ENCODE measurements around the gene XDH. TPM values are rescaled to one million over a fixed set of nuclear protein-coding genes. Genes with fewer than 3 reads are reported as not detected.

The XDH gene
- total RNA-seq, 1 experiment from 2014 or later: 7.7 TPM

- Histone ChIP-seq H3K4me2 (peak overlapping the region; percentile 73), H2AFZ (no peak overlapping the region), H3F3A (ENCODE audit: insufficient read depth, low read depth) (peaks cover 35% of the 10 kb centered on the region), H4K20me1 (ENCODE audit: insufficient read depth) (no peaks in the 10 kb centered on the region), H3K27me3 (ENCODE audit: insufficient read depth, low read depth) (no peaks in the 10 kb centered on the region), H3K4me3 (peak overlapping the region; percentile 22; the same call in 1 of the 2 replicates), H3K36me3 (ENCODE audit: low read depth) (peaks cover 20% of the 10 kb centered on the region), H3K27ac (peak overlapping the region; percentile 98), H3K4me1 (replicated peaks; ENCODE audit: insufficient read depth) (peaks cover 46% of the 10 kb centered on the region), H3K79me2 (ENCODE audit: low read depth) (no peaks in the 10 kb centered on the region), H3K9me3 (ENCODE audit: insufficient read depth, low read depth) (no peaks in the 10 kb centered on the region), H3K9me2 (ENCODE audit: insufficient read depth) (no peaks in the 10 kb centered on the region)
- intact Hi-C loops (cut with micrococcal nuclease; ENCODE audit: unreplicated experiment): loop anchor here (1.0 to 10.0 kb wide), 5 partner anchors 18 to 1169 kb away; partner anchors contain the start of gene XDH
- ChIA-PET POLR2A (ENCODE audit: unreplicated experiment) (no interaction called here), CTCF (interaction anchor here (0.6 kb wide), 1 partner anchor 42 kb away, joined by 3 read pairs; no protein-coding TSS in a partner anchor)
- no TSS peak for BruUV-seq (replicated peaks)
- no peak for DNase-seq
- TF ChIP-seq CTCF (conservative IDR thresholded peaks at IDR 0.05): no peak
Measured at GRCh38 chr2:31383471-31384153, 30.9 kb downstream of the XDH start.

DNA sequence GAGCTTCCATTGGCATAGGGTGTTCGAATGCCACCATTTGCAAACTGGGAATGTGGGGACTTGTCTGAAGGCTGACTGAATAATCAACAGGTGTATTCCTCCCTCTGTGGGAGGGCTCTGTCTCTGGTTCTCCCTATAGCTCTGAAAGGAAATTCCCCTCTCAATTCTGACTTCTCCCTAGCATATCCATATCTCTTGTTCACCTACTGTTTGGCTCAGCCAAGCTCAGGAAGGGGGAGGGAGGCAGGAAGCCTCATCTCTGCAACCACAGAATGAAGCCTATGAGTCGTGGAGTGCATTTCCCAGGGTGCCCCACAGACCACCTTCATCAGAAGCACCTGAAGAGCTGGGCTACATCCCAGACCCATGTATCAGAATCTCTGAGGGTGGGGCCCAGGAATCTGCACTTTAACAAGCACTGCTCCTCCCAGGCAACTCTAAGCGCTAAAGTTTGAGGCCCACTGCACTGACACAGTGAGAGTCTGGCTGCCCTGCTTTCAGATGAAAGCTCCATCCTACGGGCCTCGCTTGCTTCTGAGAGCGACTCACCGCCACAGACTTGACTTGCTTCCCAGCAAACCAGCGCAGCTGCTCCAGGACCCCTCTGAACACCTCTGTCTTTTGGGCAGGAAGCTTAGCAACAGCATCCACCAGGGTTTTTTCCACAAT, 32.0 kb downstream of the XDH start:
- H2AFZ ChIP-seq: no peak overlapping the region

DNA sequence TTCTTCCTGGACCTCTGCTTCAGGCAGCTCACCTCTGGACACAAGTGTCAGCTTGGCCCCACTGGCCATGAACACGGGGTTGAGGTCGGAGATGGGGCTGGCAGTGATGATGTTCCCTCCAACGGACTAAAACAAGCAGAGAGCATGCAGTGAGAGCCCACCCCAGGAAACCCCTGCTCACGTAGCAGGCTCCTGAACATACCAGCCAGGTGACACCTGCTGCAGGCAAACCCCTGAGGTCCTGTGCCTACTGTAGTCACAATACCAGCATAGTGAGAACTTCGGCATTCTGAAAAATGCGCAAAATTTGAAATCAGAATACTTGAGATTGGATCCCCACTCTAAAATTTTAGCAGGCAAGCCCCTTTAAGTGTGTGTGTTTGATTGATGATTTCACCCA, 32.9 kb downstream of the XDH start:
- no peak overlapping the region for H3K27ac ChIP-seq

More for the DNA sequence above, 32.0 kb downstream of the XDH start:
- TF ChIP-seq EZH2 (IDR thresholded peaks at IDR 0.05; ENCODE audit: low read depth) (no peak), CTCF (conservative IDR thresholded peaks at IDR 0.05) (no peak)
- Histone ChIP-seq H3K9me2 (ENCODE audit: insufficient read depth) (no peaks in the 10 kb centered on the region), H3K79me2 (ENCODE audit: low read depth) (no peaks in the 10 kb centered on the region), H3K4me3 (no peak overlapping the region), H3K27ac (peak overlapping the region; percentile 98), H3K4me1 (replicated peaks; ENCODE audit: insufficient read depth) (peaks cover 46% of the 10 kb centered on the region), H3K36me3 (ENCODE audit: low read depth) (peaks cover 20% of the 10 kb centered on the region), H3K27me3 (ENCODE audit: insufficient read depth, low read depth) (no peaks in the 10 kb centered on the region), H4K20me1 (ENCODE audit: insufficient read depth) (no peaks in the 10 kb centered on the region), H3K4me2 (peak overlapping the region; percentile 73), H3K9me3 (ENCODE audit: insufficient read depth, low read depth) (no peaks in the 10 kb centered on the region), H3F3A (ENCODE audit: insufficient read depth, low read depth) (peaks cover 35% of the 10 kb centered on the region)
- intact Hi-C loops (cut with micrococcal nuclease; ENCODE audit: unreplicated experiment): loop anchor here (5.0 to 10.0 kb wide), 2 partner anchors 50 to 1168 kb away; no protein-coding TSS in a partner anchor
- no peak for DNase-seq
- no TSS peak for BruUV-seq (replicated peaks)
- ChIA-PET CTCF (interaction anchor here (0.6 kb wide), 1 partner anchor 17 kb away, joined by 3 read pairs; no protein-coding TSS in a partner anchor), POLR2A (ENCODE audit: unreplicated experiment) (no interaction called here)

More for the DNA sequence above, 32.9 kb downstream of the XDH start:
- no peak overlapping the region for H3K4me2 ChIP-seq
- no peak for TF ChIP-seq EZH2 (IDR thresholded peaks at IDR 0.05; ENCODE audit: low read depth)
- no peak for TF ChIP-seq CTCF (conservative IDR thresholded peaks at IDR 0.05)
- intact Hi-C loops (cut with micrococcal nuclease; ENCODE audit: unreplicated experiment): loop anchor here (5.0 to 10.0 kb wide), 2 partner anchors 49 to 1167 kb away; no protein-coding TSS in a partner anchor
- no peaks in the 10 kb centered on the region for H3K9me3 ChIP-seq (ENCODE audit: insufficient read depth, low read depth)
- H3F3A ChIP-seq (ENCODE audit: insufficient read depth, low read depth): peaks cover 35% of the 10 kb centered on the region
- no peaks in the 10 kb centered on the region for H4K20me1 ChIP-seq (ENCODE audit: insufficient read depth)
- H3K4me3 ChIP-seq: no peak overlapping the region
- H2AFZ ChIP-seq: no peak overlapping the region
- H3K4me1 ChIP-seq (replicated peaks; ENCODE audit: insufficient read depth): peaks cover 46% of the 10 kb centered on the region
- CTCF ChIA-PET: no interaction called here
- POLR2A ChIA-PET (ENCODE audit: unreplicated experiment): no interaction called here
- no peaks in the 10 kb centered on the region for H3K9me2 ChIP-seq (ENCODE audit: insufficient read depth)
- no peaks in the 10 kb centered on the region for H3K27me3 ChIP-seq (ENCODE audit: insufficient read depth, low read depth)
- peaks cover 23% of the 10 kb centered on the region for H3K36me3 ChIP-seq (ENCODE audit: low read depth)
- H3K79me2 ChIP-seq (ENCODE audit: low read depth): no peaks in the 10 kb centered on the region
- BruUV-seq (replicated peaks): no TSS peak
- DNase-seq: no peak
